HepG2 (cell line): Measurements from ENCODE around the gene IRF5. TPM values are rescaled to one million over a fixed set of nuclear protein-coding genes. Genes with fewer than 3 reads are reported as not detected.
A peak's percentile ranks its signal among the peaks of the same experiment; 100 is the strongest.

Experiments used
- CENPX ChIP-seq: sonication (generic); formaldehyde crosslinking; IDR thresholded peaks from 2 replicates; pipeline ENCODE4 v1.9.0; 2021; ENCODE audit warnings: mild to moderate bottlenecking, missing genetic modification reagents, moderate library complexity
- CHD4 ChIP-seq: fragments of 200-600 bp; sonication (generic); IDR thresholded peaks from 2 replicates; pipeline ENCODE4 v1.7.0; 2017; ENCODE audit warnings: mild to moderate bottlenecking, low read length, borderline replicate concordance
- KDM4B ChIP-seq: sonication (generic); formaldehyde crosslinking; IDR thresholded peaks from 2 replicates; pipeline ENCODE4 v1.4.0; 2020; ENCODE audit warnings: missing genetic modification reagents
- RNF2 ChIP-seq: fragments of 450-650 bp; conservative IDR thresholded peaks from 2 replicates; pipeline ENCODE4 v1.6.1; 2016; ENCODE audit warnings: low read depth
- SP5 ChIP-seq: IDR thresholded peaks from 2 replicates; pipeline ENCODE4 v1.6.1; 2016; ENCODE audit warnings: low read depth, borderline replicate concordance
- TEAD3 ChIP-seq: optimal IDR thresholded peaks from 2 replicates; pipeline ENCODE3; 2016; ENCODE audit warnings: borderline replicate concordance
- ZBTB7B ChIP-seq: sonication (generic); formaldehyde crosslinking; IDR thresholded peaks from 2 replicates; pipeline ENCODE4 v1.4.0; 2020; ENCODE audit warnings: missing genetic modification reagents
- ZNF180 ChIP-seq: sonication (generic); formaldehyde crosslinking; IDR thresholded peaks from 2 replicates; pipeline ENCODE4 v1.4.0; 2020; ENCODE audit warnings: low read depth, missing genetic modification reagents, borderline replicate concordance
- ZNF235 ChIP-seq: sonication (generic); formaldehyde crosslinking; IDR thresholded peaks from 2 replicates; pipeline ENCODE4 v1.8.1; 2023; ENCODE audit warnings: mild to moderate bottlenecking, missing genetic modification reagents, borderline replicate concordance
- ZNF546 ChIP-seq: sonication (generic); formaldehyde crosslinking; conservative IDR thresholded peaks from 2 replicates; pipeline ENCODE4 v1.8.1; 2023; ENCODE audit warnings: mild to moderate bottlenecking, missing genetic modification reagents
- ZNF644 ChIP-seq: IDR thresholded peaks from 2 replicates; pipeline ENCODE4 v1.6.1; 2016; ENCODE audit warnings: low read depth
- ZSCAN12 ChIP-seq: sonication (generic); formaldehyde crosslinking; IDR thresholded peaks from 2 replicates; pipeline ENCODE4 v1.9.0; 2021; ENCODE audit warnings: mild to moderate bottlenecking, missing genetic modification reagents
- ZSCAN31 ChIP-seq: sonication (generic); formaldehyde crosslinking; IDR thresholded peaks from 2 replicates; pipeline ENCODE4 v1.5.0; 2020; ENCODE audit warnings: low read depth, mild to moderate bottlenecking, missing genetic modification reagents
- polyA plus RNA-seq, 8 experiments: library from polyadenylated mRNA; depleted of rRNA in 3 of 8; stranded (reverse) in 7 of 8; unstranded in 1 of 8; fragments of >200 nt; fragmentation: Illumina TruSeq in 4 of 8; extraction: Trizol in 4 of 8; gene quantifications; 2 replicates each; pipeline versions ENCODE4 v1.2.1 to v1.2.3, GENCODE V29; 2011 to 2016; ENCODE audit warnings: low read depth in 4 of 8, missing spikeins in 1 of 8, mixed read lengths in 1 of 8; ENCODE audit not compliant: insufficient read depth in 1 of 8
- total RNA-seq, 5 experiments: library from RNA; depleted of rRNA; stranded (reverse); fragments of >200 nt; fragmentation: Illumina TruSeq; extraction: Trizol; gene quantifications; 2 replicates each; pipeline ENCODE4 v1.2.3, GENCODE V29; 2016; ENCODE audit warnings: low read depth in 1 of 5
- TF ChIP-seq, protein P1 (sequence below): IDR thresholded peaks from 2 replicates; pipeline ENCODE4 v1.6.1; 2016; ENCODE audit warnings: missing genetic modification reagents, missing compliant biosample characterization
- TF ChIP-seq, protein P2 (sequence below): sonication (generic); formaldehyde crosslinking; IDR thresholded peaks from 2 replicates; pipeline ENCODE4 v1.4.0; 2020; ENCODE audit warnings: missing genetic modification reagents
- TF ChIP-seq, protein P3 (sequence below): sonication (generic); formaldehyde crosslinking; IDR thresholded peaks from 2 replicates; pipeline ENCODE4 v1.4.0; 2020; ENCODE audit warnings: missing genetic modification reagents
- TF ChIP-seq, protein P4 (sequence below): sonication (generic); formaldehyde crosslinking; IDR thresholded peaks from 2 replicates; pipeline ENCODE4 v1.4.0; 2020; ENCODE audit warnings: missing genetic modification reagents, borderline replicate concordance

The IRF5 gene
- total and polyA plus RNA-seq, 2 of the 13 experiments (the other 11 are each of a cell fraction or from before 2014, with no cell fraction given) = 2.0 to 2.9 TPM

- no peak for TF ChIP-seq ZBTB7B
- TF ChIP-seq ZSCAN12 (CRISPR knock-in tag) = no peak
- no peak for TF ChIP-seq RNF2
- TF ChIP-seq ZNF546 (CRISPR knock-in tag) = 0 out of 2 replicates have a peak, but pooled peaks have one; percentile 44
- TF ChIP-seq KDM4B (CRISPR knock-in tag) = no peak
- TF ChIP-seq CHD4 = no peak
- TF ChIP-seq CENPX (CRISPR knock-in tag) = no peak
- TF ChIP-seq, protein P1, sequence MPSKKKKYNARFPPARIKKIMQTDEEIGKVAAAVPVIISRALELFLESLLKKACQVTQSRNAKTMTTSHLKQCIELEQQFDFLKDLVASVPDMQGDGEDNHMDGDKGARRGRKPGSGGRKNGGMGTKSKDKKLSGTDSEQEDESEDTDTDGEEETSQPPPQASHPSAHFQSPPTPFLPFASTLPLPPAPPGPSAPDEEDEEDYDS (CRISPR knock-in tag) = no peak
- no peak for TF ChIP-seq ZNF180
- TF ChIP-seq ZNF235 = no peak
- TF ChIP-seq ZSCAN31 (CRISPR knock-in tag) = 0 out of 2 replicates have a peak, but pooled peaks have one; percentile 55
- TF ChIP-seq, protein P2, sequence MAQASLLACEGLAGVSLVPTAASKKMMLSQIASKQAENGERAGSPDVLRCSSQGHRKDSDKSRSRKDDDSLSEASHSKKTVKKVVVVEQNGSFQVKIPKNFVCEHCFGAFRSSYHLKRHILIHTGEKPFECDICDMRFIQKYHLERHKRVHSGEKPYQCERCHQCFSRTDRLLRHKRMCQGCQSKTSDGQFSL (CRISPR knock-in tag) = no peak
- TF ChIP-seq, protein P3, sequence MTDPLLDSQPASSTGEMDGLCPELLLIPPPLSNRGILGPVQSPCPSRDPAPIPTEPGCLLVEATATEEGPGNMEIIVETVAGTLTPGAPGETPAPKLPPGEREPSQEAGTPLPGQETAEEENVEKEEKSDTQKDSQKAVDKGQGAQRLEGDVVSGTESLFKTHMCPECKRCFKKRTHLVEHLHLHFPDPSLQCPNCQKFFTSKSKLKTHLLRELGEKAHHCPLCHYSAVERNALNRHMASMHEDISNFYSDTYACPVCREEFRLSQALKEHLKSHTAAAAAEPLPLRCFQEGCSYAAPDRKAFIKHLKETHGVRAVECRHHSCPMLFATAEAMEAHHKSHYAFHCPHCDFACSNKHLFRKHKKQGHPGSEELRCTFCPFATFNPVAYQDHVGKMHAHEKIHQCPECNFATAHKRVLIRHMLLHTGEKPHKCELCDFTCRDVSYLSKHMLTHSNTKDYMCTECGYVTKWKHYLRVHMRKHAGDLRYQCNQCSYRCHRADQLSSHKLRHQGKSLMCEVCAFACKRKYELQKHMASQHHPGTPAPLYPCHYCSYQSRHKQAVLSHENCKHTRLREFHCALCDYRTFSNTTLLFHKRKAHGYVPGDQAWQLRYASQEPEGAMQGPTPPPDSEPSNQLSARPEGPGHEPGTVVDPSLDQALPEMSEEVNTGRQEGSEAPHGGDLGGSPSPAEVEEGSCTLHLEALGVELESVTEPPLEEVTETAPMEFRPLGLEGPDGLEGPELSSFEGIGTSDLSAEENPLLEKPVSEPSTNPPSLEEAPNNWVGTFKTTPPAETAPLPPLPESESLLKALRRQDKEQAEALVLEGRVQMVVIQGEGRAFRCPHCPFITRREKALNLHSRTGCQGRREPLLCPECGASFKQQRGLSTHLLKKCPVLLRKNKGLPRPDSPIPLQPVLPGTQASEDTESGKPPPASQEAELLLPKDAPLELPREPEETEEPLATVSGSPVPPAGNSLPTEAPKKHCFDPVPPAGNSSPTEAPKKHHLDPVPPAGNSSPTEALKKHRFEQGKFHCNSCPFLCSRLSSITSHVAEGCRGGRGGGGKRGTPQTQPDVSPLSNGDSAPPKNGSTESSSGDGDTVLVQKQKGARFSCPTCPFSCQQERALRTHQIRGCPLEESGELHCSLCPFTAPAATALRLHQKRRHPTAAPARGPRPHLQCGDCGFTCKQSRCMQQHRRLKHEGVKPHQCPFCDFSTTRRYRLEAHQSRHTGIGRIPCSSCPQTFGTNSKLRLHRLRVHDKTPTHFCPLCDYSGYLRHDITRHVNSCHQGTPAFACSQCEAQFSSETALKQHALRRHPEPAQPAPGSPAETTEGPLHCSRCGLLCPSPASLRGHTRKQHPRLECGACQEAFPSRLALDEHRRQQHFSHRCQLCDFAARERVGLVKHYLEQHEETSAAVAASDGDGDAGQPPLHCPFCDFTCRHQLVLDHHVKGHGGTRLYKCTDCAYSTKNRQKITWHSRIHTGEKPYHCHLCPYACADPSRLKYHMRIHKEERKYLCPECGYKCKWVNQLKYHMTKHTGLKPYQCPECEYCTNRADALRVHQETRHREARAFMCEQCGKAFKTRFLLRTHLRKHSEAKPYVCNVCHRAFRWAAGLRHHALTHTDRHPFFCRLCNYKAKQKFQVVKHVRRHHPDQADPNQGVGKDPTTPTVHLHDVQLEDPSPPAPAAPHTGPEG = no peak
- TF ChIP-seq, protein P4, sequence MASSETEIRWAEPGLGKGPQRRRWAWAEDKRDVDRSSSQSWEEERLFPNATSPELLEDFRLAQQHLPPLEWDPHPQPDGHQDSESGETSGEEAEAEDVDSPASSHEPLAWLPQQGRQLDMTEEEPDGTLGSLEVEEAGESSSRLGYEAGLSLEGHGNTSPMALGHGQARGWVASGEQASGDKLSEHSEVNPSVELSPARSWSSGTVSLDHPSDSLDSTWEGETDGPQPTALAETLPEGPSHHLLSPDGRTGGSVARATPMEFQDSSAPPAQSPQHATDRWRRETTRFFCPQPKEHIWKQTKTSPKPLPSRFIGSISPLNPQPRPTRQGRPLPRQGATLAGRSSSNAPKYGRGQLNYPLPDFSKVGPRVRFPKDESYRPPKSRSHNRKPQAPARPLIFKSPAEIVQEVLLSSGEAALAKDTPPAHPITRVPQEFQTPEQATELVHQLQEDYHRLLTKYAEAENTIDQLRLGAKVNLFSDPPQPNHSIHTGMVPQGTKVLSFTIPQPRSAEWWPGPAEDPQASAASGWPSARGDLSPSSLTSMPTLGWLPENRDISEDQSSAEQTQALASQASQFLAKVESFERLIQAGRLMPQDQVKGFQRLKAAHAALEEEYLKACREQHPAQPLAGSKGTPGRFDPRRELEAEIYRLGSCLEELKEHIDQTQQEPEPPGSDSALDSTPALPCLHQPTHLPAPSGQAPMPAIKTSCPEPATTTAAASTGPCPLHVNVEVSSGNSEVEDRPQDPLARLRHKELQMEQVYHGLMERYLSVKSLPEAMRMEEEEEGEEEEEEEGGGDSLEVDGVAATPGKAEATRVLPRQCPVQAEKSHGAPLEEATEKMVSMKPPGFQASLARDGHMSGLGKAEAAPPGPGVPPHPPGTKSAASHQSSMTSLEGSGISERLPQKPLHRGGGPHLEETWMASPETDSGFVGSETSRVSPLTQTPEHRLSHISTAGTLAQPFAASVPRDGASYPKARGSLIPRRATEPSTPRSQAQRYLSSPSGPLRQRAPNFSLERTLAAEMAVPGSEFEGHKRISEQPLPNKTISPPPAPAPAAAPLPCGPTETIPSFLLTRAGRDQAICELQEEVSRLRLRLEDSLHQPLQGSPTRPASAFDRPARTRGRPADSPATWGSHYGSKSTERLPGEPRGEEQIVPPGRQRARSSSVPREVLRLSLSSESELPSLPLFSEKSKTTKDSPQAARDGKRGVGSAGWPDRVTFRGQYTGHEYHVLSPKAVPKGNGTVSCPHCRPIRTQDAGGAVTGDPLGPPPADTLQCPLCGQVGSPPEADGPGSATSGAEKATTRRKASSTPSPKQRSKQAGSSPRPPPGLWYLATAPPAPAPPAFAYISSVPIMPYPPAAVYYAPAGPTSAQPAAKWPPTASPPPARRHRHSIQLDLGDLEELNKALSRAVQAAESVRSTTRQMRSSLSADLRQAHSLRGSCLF (CRISPR knock-in tag) = no peak
- no peak for TF ChIP-seq TEAD3 (CRISPR knock-in tag)
- no peak for TF ChIP-seq ZNF644 (CRISPR knock-in tag)
- no peak for TF ChIP-seq SP5 (CRISPR knock-in tag)
Observed at GRCh38 chr7:128940494-128941322, 3.0 kb downstream of the IRF5 start (continued).
